GM12801 (cell line): ENCODE data around the gene DLGAP4.

Source experiments
- TF ChIP-seq, protein P1 (sequence below): IDR thresholded peaks from one replicate; pipeline ENCODE4 v1.5.1; 2011; ENCODE audit warnings: control low read depth; ENCODE audit not compliant: insufficient read length; ENCODE audit errors: extremely low read depth

Gene DLGAP4

GRCh38 chr20:36322131-36322530 lies 16.0 kb downstream of the DLGAP4 start:
- TF ChIP-seq, protein P1, sequence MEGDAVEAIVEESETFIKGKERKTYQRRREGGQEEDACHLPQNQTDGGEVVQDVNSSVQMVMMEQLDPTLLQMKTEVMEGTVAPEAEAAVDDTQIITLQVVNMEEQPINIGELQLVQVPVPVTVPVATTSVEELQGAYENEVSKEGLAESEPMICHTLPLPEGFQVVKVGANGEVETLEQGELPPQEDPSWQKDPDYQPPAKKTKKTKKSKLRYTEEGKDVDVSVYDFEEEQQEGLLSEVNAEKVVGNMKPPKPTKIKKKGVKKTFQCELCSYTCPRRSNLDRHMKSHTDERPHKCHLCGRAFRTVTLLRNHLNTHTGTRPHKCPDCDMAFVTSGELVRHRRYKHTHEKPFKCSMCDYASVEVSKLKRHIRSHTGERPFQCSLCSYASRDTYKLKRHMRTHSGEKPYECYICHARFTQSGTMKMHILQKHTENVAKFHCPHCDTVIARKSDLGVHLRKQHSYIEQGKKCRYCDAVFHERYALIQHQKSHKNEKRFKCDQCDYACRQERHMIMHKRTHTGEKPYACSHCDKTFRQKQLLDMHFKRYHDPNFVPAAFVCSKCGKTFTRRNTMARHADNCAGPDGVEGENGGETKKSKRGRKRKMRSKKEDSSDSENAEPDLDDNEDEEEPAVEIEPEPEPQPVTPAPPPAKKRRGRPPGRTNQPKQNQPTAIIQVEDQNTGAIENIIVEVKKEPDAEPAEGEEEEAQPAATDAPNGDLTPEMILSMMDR, result no peak

- TF ChIP-seq, protein P1, result no peak
Measured at GRCh38 chr20:36330091-36330490, 24.0 kb downstream of the DLGAP4 start.

GRCh38 chr20:36331209-36331608 lies 25.1 kb downstream of the DLGAP4 start:
- TF ChIP-seq, protein P1, result no peak

DNA sequence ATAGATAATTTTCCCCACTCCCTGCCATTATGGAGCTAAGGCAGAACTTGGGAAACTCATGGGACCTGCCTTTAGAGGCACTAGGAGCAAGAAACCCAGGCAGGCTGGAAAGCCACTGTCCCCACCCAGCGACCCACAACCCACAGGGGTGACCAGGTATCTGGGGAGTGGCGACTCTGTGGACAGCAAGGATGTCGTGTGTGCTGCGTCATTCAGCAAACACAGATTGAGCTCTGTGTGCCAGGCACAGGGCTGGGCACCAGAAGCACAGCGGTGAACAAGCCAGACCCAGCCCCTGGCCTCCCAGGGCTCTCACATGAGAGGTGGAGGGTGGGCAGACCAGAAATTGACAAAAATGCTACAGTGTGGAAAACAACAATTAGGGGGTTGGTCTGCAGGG lies 27.7 kb downstream of the DLGAP4 start:
- TF ChIP-seq, protein P1, result no peak

DNA sequence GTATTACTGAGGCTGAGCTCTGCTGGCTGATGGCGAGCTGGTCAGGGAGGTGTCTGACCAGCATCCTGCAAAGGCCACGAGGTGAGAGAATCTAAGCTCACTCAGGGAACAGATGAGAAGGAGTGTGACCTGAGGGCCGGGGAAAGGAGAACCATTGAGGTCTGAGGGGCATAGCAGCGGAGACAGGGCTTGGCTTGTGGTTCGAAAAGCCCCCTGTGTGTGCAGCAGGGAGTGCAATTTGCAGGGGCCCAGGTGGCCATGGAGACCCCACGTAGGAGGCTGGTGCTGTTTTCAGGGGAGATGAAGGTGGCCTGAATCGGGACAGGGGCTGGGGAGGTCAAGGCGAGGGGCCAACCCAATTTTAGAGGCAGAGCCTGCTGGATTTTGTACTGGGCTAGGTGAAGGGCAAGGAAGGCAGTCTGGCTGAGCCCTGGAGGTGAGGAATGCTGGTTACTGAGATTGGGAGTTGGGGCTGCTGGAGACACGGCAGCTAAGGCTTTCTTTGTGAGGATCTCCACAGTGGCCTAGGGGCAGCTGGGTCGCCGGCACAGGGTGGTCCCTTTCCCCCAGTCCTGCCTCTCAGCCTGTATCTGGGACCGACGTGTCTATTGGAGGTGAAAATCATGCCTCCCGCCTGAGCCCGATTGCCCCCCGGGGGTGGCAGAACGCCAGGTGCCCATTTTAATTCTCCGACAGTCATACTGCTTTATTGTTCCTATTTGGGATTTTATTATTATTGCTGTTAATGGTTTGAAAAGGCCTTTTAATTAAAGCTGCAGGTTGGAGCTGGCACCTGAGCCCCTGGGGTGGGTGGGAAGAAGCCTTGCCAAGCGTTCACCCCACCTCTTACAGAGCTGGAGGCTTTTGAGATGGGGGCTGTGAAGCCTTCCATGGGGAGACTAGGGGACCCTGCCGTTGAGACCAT lies 28.4 kb downstream of the DLGAP4 start:
- TF ChIP-seq, protein P1, result no peak

- TF ChIP-seq, protein P1, result no peak
Measured at GRCh38 chr20:36335206-36335870, 29.2 kb downstream of the DLGAP4 start.

DNA sequence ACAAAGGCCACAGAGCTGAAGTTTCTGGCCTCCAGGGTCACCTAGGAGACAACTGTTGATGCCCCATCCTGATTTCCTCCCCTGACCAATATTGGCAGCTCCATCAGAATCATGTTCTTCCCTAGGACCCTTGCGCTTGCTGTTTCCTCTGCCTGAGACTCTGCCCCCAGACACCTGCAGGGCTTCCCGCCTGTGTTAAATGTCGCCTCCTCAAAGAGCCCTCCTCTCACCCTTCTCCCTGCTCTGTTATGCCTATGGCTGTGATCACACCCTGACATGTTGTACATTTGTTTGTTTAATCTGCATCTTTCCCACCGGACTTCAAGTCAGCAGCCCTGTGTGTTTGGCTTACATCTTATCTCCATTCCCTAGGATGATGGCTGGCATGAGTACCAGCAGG lies 30.1 kb downstream of the DLGAP4 start:
- TF ChIP-seq, protein P1, result no peak
